Cardiac fibroblast (primary cell): Measurements from ENCODE around the gene IGFL2.
A peak's percentile ranks its signal among the peaks of the same experiment; 100 is the strongest.
"Not testable (repeated sequence)": the region's sequence is repeated elsewhere in the genome, so short reads cannot be mapped to it uniquely, and the experiment has no call there.

Experiments used
- DNase-seq, 2 donors: peaks; one replicate each; pipeline versions ENCODE4 v3.0.0 to v3.0.0-alpha.2; 2010; ENCODE audit warnings: low read depth in 2 of 2
- H3K4me3 ChIP-seq, 2 donors: replicated peaks in 1 of 2; 1 replicate in 1 of 2; 2 replicates in 1 of 2; pipeline ENCODE4 v1.5.1; 2011; ENCODE audit warnings: low read depth in 2 of 2, low read length in 2 of 2, mild to moderate bottlenecking in 2 of 2, moderate library complexity in 1 of 2
- CTCF ChIP-seq: IDR thresholded peaks from one replicate; pipeline ENCODE4 v1.5.1; 2011; ENCODE audit warnings: low read depth, mild to moderate bottlenecking, low read length, inconsistent platforms

The IGFL2 gene

GRCh38 chr19:46186717-46187101 lies 38.7 kb downstream of the IGFL2 start:
- H3K4me3 ChIP-seq: no peak overlapping the region
- no peak for TF ChIP-seq CTCF
- no peak for DNase-seq

GRCh38 chr19:46189971-46190888 lies 42.2 kb downstream of the IGFL2 start:
- DNase-seq: no peak
- no peak for TF ChIP-seq CTCF
- no peak overlapping the region for H3K4me3 ChIP-seq

- no peak for DNase-seq
- no peak for TF ChIP-seq CTCF
These were observed 43.3 kb downstream of the IGFL2 start for GRCh38 chr19:46191356-46191755.

GRCh38 chr19:46191972-46192371 lies 43.9 kb downstream of the IGFL2 start:
- DNase-seq: no peak
- no peak overlapping the region for H3K4me3 ChIP-seq
- no peak for TF ChIP-seq CTCF

More at GRCh38 chr19:46191356-46191755, 43.3 kb downstream of the IGFL2 start:
- no peak overlapping the region for H3K4me3 ChIP-seq

GRCh38 chr19:46192626-46192991 lies 44.6 kb downstream of the IGFL2 start:
- DNase-seq, H3K4me3 ChIP-seq: not testable (repeated sequence)

- TF ChIP-seq CTCF: no peak
- no peak overlapping the region for H3K4me3 ChIP-seq
- peak; percentile 48 to 83 for DNase-seq
These were observed 45.1 kb downstream of the IGFL2 start for GRCh38 chr19:46192992-46193650.

- H3K4me3 ChIP-seq: no peak overlapping the region
- no peak for TF ChIP-seq CTCF
- no peak for DNase-seq
These were observed 45.6 kb downstream of the IGFL2 start for GRCh38 chr19:46193678-46194077.
